HS-5 (cell line): Measurements from ENCODE around the gene CDON.
A peak's percentile ranks its signal among the peaks of the same experiment; 100 is the strongest.
"Not testable (repeated sequence)": the region's sequence is repeated elsewhere in the genome, so short reads cannot be mapped to it uniquely, and the experiment has no call there.

ENCODE experiments used
- DNase-seq: peaks from one replicate; pipeline ENCODE4 v3.0.0-alpha.2; 2012; ENCODE audit warnings: low read depth

Gene CDON

DNA sequence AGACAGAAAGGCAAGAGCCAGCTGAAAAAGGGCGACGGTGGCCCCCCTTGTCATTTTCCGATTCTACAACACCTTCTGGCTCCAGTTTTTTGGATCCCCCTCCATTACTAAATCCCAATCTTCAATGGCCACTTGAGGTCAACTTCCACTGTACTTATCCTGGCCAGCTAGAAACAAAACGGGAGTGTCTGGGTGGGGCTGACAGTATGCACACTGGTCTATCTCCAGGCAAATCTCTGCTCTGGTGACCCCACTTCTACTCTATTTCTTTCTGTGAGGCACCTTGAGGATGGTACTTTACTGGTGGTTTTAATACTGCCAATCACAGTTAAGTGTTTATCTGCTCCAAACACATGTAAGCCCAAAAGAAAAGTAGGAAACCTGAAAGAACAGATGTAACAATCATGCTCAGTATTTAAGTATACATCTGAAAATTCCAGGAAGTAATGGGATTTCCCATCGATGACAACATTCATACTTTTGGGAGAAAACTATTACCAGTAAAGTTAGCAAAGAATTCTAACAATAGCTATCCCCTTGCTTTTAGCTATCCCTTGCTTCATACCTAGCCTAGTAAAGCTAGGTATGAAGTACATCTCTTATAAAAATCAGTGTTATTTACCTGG lies 16.0 kb downstream of the CDON start:
- DNase-seq = no peak

DNA sequence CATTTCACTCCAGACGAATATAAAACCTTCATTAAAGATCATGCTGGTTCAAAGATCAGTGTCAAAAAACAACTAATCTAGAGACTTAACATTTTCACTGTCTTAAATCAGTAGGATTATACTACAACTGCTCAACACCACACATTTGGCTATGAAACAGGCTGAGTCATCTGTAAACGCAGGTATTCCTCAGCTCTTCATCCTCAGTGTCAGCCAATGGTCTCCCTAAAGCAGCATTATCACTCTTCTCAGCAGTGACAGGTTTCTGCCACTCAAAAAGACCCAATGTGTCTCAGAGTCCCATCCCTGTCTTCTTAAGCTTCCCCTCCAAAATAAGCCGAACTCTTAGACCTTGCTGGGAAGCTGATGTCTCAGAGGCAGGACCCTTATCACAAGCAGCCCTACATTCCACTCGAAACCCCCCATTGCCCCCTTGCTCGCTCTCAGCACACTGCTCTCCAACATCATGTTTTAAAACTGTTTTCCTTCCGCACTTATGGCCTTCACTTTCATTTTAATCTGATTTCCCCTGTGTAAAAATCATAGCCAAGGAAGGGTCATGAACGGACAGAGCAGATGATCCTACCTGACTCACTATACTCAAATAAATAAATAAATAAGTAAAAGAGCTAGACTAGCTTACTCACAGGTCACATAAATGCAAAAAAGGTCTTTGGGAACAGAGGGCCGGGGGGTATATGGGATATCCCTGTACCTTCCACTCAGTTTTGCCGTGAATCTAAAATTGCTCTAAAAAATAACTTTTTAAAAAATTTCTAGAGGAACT lies 23.0 kb downstream of the CDON start:
- DNase-seq = no peak

GRCh38 chr11:126035718-126036117 lies 26.9 kb downstream of the CDON start:
- no peak for DNase-seq

GRCh38 chr11:126034933-126035425 lies 27.7 kb downstream of the CDON start:
- no peak for DNase-seq

DNA sequence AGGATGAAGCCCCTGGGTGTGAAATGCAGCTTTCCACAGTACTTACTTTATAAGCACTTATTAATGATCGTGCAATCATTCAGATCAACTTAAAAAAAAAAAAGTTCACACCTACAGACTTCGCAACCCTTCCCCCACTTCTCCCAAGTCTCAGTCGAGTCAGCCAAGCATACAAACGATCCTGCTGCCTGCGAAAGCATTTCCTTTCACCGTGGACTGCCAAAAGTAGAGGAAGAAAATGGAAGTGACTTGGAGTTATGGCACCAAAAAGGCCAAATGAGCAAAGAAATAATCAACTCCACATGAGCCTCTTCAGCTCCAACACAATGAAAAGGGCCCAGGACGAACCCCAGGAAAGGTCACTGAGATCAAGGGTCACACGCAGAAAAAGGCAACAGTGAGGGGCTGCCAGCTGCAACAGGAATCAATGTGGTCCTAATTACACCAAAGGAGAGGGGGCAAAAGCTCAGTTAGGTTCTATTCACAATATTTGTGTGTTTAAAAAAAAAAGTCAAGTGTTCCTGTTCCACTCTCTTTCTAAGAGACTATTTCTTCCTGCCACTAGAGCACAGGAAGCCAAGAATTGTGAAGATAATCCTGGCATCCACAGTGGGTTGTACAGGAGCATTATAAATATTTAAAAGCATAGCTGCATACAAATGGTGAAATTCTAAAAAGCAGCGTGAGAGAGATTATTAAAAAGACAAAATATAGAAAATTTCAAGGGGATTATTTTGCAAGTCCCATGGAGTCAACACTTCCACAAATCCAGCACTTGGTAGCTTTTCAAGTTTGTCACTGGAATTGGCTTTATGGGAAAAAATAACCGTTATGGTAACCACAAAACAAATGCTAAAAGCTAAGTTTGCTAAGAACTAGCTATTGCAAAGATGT lies 28.4 kb downstream of the CDON start:
- DNase-seq = no peak

DNA sequence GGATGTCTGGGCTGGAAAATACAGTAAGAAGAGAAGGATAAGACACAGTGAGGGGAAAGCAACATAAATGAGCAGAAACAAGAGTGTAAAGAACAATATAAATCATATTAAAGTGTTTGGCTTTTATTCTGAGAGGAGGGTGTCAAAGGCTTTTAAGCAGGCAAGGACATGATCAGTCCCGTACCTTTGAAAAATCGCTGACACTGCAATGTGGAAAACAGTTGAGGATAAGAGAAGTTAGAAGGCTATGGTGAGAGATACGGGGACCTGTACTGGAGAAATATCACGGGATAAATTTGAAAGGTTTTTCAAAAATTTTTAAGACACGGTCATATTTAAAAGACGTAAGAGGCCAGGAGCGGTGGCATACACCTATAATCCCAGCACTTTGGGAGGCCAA lies 30.3 kb downstream of the CDON start:
- DNase-seq = no peak

DNA sequence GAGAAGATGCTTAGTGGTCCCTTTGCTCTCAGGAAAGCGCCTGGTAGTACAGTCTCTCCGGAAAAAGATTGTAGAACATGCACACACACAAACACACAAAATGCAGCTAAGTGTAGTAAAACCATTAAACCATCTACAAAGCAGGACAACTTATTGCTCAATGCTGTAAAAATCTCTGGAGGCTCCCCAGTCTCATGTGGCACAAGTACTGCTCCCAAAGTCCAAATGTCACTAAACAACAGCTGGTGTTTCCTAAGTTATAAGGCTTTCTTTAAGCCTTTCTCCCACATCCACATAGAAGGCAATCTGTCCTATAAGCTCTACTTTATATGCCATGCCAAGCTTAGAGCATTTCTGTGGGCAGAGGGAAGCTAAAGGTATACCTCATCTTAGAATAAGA lies 32.9 kb downstream of the CDON start:
- no peak for DNase-seq

- DNase-seq = no peak
Observed at GRCh38 chr11:126029237-126029636, 33.4 kb downstream of the CDON start.

DNA sequence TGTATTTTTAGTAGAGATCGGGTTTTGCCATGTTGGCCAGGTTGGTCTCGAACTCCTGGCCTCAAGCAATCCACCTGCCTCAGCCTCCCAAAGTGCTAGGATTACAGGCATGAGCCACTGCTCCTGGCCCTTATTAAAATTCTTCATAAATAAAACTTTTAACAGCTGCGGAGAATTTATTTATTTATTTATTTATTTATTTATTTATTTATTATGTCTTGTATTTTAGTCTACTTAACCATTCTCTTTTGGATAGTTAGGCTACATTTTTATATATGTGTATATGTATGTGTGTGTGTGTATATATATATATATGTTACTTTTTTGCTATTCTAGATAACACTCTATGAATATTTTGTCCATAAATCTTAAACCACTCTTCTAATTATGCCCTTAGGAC lies 34.1 kb downstream of the CDON start:
- DNase-seq = not testable (repeated sequence)

- DNase-seq = no peak
Observed at GRCh38 chr11:126026579-126026978, 36.1 kb downstream of the CDON start.

- no peak for DNase-seq
Observed at GRCh38 chr11:126025822-126026221, 36.8 kb downstream of the CDON start.

- no peak for DNase-seq
Observed at GRCh38 chr11:126024123-126024522, 38.5 kb downstream of the CDON start.

DNA sequence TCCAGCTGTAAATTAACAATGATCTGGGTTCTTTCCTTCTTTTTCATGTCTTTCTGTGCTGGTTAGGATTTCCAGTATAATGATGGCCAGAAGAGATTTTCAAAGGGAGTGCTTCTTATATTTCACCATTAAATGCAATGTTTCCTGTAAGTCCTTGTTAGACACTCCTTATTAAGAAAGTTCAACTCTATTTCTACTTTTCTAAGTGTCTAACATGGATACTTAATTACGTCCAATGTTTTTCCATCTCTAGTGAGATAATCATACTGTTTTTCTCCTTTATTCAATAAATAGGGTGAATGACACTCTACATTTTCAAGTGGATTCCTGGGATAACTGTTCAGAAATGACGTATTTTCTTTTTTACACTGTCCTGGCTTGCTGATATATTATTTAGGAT lies 49.8 kb downstream of the CDON start:
- no peak for DNase-seq

DNA sequence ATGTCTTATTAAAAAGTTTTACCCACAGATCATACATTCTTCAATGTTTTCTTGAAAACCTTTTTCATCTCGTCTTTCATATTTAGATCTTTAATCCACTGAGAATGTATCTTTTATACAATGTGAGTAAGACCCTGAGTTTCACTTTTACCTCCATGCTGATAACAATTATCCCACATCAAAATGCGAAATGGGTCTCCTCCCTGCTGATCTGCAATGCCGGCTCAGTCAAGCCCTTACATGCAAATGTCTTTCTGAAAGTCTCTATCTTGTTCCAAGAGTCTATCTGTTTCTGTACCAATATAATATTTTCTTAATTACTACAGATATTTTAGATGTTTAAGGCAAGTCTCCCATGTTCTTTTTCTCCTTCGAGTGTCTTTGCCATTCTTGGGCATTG lies 50.9 kb downstream of the CDON start:
- DNase-seq = no peak

GRCh38 chr11:126011265-126011664 lies 51.4 kb downstream of the CDON start:
- DNase-seq = no peak

- DNase-seq = no peak
Observed at GRCh38 chr11:126008956-126009355, 53.7 kb downstream of the CDON start.

- peak; percentile 15 for DNase-seq
Observed at GRCh38 chr11:126007238-126007637, 55.4 kb downstream of the CDON start.

DNA sequence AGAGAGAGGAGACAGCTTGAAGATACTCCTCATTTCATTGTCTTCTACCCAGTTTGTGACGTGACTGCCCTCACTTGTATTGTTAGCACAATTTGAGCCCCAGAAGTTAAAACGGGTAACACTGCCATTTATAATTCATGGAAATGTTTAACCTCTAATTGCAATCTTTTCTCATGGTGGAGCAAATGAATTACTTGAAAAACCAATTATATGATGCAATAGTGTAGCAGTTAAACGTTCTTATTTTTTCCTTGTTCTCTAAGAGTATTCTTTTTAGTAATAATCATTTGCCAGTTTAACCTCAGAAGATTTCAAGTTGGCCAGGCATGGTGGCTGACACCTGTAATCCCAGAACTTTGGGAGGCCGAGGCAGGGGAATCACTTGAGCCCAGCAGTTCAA lies 56.6 kb downstream of the CDON start:
- no peak for DNase-seq

DNA sequence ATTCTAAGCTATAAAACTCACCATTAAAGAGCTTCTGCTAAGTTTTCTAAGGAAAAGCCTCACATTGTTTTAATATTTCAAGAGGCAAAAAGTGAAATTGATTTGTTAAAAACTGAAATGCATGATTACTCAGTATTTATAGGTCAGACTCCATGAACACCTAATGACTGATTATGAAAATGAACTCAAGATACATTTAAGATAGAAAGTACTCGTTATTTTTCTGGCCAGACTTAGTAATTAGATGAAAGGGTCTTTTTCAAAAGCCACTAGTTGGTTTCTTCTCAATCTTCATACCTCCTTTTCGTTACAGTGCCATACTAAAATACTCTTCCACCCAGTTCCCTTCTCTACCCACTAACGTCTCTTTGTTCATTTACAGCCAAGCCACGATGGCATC lies 60.5 kb downstream of the CDON start:
- DNase-seq = no peak

GRCh38 chr11:125999234-125999880 lies 63.3 kb downstream of the CDON start:
- DNase-seq = no peak

DNA sequence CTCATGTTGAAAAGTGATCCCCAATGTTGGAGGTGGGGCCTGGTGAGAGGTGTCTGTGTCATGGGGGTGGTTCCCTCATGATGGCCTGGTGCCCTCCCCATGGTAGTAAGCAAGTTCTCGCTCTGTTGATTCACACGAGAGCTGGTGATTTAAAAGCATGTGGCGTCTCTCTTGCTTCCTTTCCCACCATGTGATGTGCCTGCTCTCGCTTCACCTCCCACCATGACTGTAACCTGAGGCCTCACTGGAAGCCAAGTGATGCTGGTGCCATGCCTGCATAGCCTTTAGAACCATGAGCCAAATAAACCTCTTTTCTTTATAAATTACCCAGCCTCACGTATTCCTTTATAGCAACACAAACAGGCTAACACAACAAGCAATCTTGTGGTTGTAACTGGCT lies 64.4 kb downstream of the CDON start:
- DNase-seq = no peak

DNA sequence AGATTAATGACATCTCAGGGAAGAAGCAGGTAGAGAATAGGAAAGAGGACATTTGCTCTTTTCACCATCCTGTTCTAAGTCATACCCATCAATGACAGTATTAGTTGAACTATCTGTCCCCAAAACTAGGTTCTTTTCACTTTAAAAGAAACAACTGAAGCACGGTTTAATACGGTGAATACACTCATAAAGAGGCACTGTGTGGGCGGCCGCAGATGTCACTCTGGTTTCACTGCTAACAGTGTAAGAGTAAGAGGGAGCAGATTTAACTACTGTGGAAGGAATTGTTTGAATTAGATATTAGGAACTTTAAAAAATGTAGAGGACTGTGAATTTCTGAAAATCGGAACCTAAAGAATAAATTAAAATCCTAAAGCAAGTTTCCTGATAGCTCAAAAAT lies 67.4 kb downstream of the CDON start:
- DNase-seq = no peak
